ENCODE measurements around the gene UPP2. TPM values are rescaled to one million over a fixed set of nuclear protein-coding genes. Genes with fewer than 3 reads are reported as not detected.

Gene UPP2
- total and polyA plus RNA-seq, 2 of the 8 experiments (the other 6 are each of a cell fraction or from before 2014, with no cell fraction given) = not detected

- no peak overlapping the region for H3K9ac ChIP-seq (replicated peaks in 1 of 4; ENCODE audit: extremely low read depth in 1 of 4, low read depth in 3 of 4, low read length in 3 of 4)
These were observed 48.9 kb upstream of the UPP2 start for GRCh38 chr2:158052761-158053160.

More at GRCh38 chr2:158052761-158053160, 48.9 kb upstream of the UPP2 start:
- H3K79me2 ChIP-seq (ENCODE audit: control insufficient read depth in 1 of 2, insufficient read depth in 2 of 2, low read length in 2 of 2) = no peaks in the 10 kb centered on the region
- TF ChIP-seq RNF2 (IDR thresholded peaks at IDR 0.05; ENCODE audit: borderline replicate concordance, low read depth, low read length, missing control alignments, poor library complexity, severe bottlenecking) (no peak), SP4 (IDR thresholded peaks at IDR 0.05; ENCODE audit: low read length) (no peak), POLR2AphosphoS5 (IDR thresholded peaks at IDR 0.05; ENCODE audit: low read depth, low read length) (no peak), CHD2 (IDR thresholded peaks at IDR 0.05; ENCODE audit: low read length) (no peak), BACH1 (IDR thresholded peaks at IDR 0.05; ENCODE audit: low read length) (no peak), SUZ12 (IDR thresholded peaks at IDR 0.05; ENCODE audit: low read length) (no peak), SIN3A (conservative IDR thresholded peaks at IDR 0.05 in 1 of 2, IDR thresholded peaks at IDR 0.05 in 1 of 2; ENCODE audit: low read depth in 1 of 2, low read length in 2 of 2) (no peak), JUND (IDR thresholded peaks at IDR 0.05; ENCODE audit: low read length) (no peak)
- H2BK120ac ChIP-seq (replicated peaks; ENCODE audit: low read depth, low read length) = no peak overlapping the region
- no peak overlapping the region for H3K56ac ChIP-seq (replicated peaks; ENCODE audit: insufficient read length, low read depth, low read length)
- no peak overlapping the region for H3K4me2 ChIP-seq (ENCODE audit: insufficient read depth in 1 of 2, low read depth in 2 of 2, low read length in 2 of 2)
- no peak overlapping the region for H3K4ac ChIP-seq (replicated peaks; ENCODE audit: insufficient read length, low read depth, low read length)
- H2BK20ac ChIP-seq (ENCODE audit: low read length) = no peak overlapping the region
- no peak overlapping the region for H2AFZ ChIP-seq (ENCODE audit: low read length)
- no peak overlapping the region for H3K4me3 ChIP-seq (ENCODE audit: extremely low read depth in 1 of 4, insufficient read depth in 2 of 4, low read depth in 3 of 4, low read length in 4 of 4)
- ChIA-PET CTCF (ENCODE audit: partially characterized antibody) (interaction anchor here (0.6 to 2.4 kb wide), 4 partner anchors 18 to 687 kb away, joined by 3 to 8 read pairs (median 3); partner anchors contain the start of gene ACVR1C), POLR2A (ENCODE audit: partially characterized antibody) (no interaction called here)
- no peak overlapping the region for H4K91ac ChIP-seq (replicated peaks; ENCODE audit: insufficient read length, low read length)
- no peaks in the 10 kb centered on the region for H4K20me1 ChIP-seq (replicated peaks in 1 of 2; ENCODE audit: control insufficient read depth in 1 of 2, insufficient read depth in 2 of 2, low read length in 2 of 2)
- no peak overlapping the region for H2BK15ac ChIP-seq (ENCODE audit: low read length)
- 83% methylated on average over 2 of the region's 2 CpGs; no CpG with 5 or more reads in 1 of the 2 experiments for WGBS, 2 experiments (ENCODE audit: extremely low coverage in 1 of 2, insufficient coverage in 1 of 2, insufficient read length in 1 of 2, insufficient replicate concordance in 2 of 2, low coverage in 1 of 2, low lambda C conversion rate in 2 of 2, missing lambda C conversion rate in 1 of 2)
- no peaks in the 10 kb centered on the region for H3K36me3 ChIP-seq (ENCODE audit: control insufficient read depth in 2 of 4, insufficient read depth in 4 of 4, low read length in 3 of 4)
- no peaks in the 10 kb centered on the region for H3K79me1 ChIP-seq (ENCODE audit: low read depth, low read length)
- no peaks in the 10 kb centered on the region for H3K9me3 ChIP-seq (ENCODE audit: insufficient read depth in 2 of 2, low read depth in 1 of 2, low read length in 1 of 2)
- H3K27ac ChIP-seq (ENCODE audit: low read depth, low read length) = no peak overlapping the region
- no peaks in the 10 kb centered on the region for H3K4me1 ChIP-seq (replicated peaks in 1 of 4; ENCODE audit: control insufficient read depth in 3 of 4, insufficient read depth in 4 of 4, low read length in 3 of 4)
- H3K27me3 ChIP-seq (replicated peaks in 1 of 4; ENCODE audit: control insufficient read depth in 3 of 4, extremely low read depth in 1 of 4, insufficient read depth in 3 of 4, low read length in 3 of 4) = no peaks in the 10 kb centered on the region
- H3K23ac ChIP-seq (ENCODE audit: insufficient read length) = no peak overlapping the region
- no peak for DNase-seq (ENCODE audit: low read depth in 1 of 2, low spot score in 2 of 2)
- no peak overlapping the region for H4K5ac ChIP-seq (ENCODE audit: insufficient read length, low read depth, low read length)
- no peak overlapping the region for H2BK5ac ChIP-seq (ENCODE audit: low read depth, low read length)
- no peak overlapping the region for H2AK5ac ChIP-seq (ENCODE audit: low read depth, low read length)
- FAIRE-seq = no peak
- no peak overlapping the region for H4K8ac ChIP-seq (ENCODE audit: extremely low read depth, insufficient read depth, low read length)
- no peak overlapping the region for H2BK12ac ChIP-seq (ENCODE audit: low read depth, low read length)
- H3K23me2 ChIP-seq (ENCODE audit: low read depth, low read length) = no peaks in the 10 kb centered on the region
- H3K14ac ChIP-seq (ENCODE audit: insufficient read length) = no peak overlapping the region
- no peak overlapping the region for H3K18ac ChIP-seq (ENCODE audit: extremely low read depth, low read length)
